ENCODE data around the gene FRMD3.

The FRMD3 gene

DNA sequence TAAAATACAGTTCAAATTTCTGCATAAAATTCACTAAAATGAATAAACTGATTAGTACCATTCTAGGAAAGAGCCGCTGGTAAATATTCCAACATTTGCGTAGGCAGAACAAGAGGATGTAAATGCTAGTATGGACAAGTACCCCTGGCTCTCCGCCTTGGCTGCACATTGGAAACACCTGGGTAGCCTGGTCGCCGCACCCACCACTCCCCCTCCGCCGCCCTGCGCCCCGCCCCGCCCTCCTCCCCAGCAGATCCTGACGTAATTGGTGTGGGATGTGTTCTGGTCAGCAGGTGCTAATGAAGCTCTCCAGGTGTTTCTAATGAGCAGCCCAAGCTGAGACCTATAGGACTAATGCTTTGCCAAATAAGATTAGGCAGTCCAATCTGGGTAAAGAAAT lies 225.7 kb downstream of the FRMD3 start:
- H3K9me3 ChIP-seq (ENCODE audit: control insufficient read depth, low read length): no peaks in the 10 kb centered on the region
- H3K4me3 ChIP-seq (ENCODE audit: insufficient read depth, low read depth, low read length, poor library complexity, severe bottlenecking): no peak overlapping the region
- no peaks in the 10 kb centered on the region for H3K4me1 ChIP-seq (ENCODE audit: control insufficient read depth, insufficient read depth, low read length, poor library complexity, severe bottlenecking)
- H3K36me3 ChIP-seq (ENCODE audit: control insufficient read depth, insufficient read depth, low read length): no peaks in the 10 kb centered on the region
- H3K27ac ChIP-seq (ENCODE audit: insufficient read depth, low read length, poor library complexity, severe bottlenecking): no peak overlapping the region
- DNase-seq: no peak
- H3K27me3 ChIP-seq (replicated peaks; ENCODE audit: control insufficient read depth, insufficient read depth, low read length, poor library complexity, severe bottlenecking): no peaks in the 10 kb centered on the region

DNA sequence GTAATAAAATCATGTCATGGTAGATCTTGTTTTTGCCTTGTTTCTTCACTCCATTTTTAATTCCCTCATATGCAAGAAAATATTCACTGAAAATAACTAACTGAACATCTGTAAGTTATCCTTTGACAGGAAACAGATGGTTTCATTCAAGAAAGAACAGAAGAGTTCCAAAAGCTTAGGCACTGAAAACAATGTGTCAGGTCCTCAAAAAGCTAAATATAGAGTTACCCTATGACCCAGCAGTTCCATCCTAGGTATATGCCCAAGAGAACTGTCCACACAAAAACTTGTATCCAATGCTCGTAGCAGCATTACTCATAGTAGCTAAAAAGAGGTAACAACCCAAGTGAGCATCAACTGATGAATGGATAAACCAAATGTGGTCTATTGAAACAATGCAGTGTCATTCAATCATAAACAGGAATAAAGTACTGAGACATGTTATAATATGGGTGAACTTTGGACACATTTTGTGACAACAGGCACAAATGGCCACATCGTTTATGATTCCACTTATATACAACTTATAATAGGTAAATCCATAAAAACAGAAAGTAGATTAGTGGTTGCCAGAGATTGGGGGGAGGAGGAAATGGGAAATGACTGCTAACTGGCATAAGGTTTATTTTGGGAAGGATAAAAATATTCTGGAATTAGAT lies 231.0 kb downstream of the FRMD3 start:
- DNase-seq: no peak
- Histone ChIP-seq H3K4me3 (ENCODE audit: insufficient read depth, low read depth, low read length, poor library complexity, severe bottlenecking) (no peak overlapping the region), H3K4me1 (ENCODE audit: control insufficient read depth, insufficient read depth, low read length, poor library complexity, severe bottlenecking) (no peaks in the 10 kb centered on the region), H3K36me3 (ENCODE audit: control insufficient read depth, insufficient read depth, low read length) (no peaks in the 10 kb centered on the region), H3K9me3 (ENCODE audit: control insufficient read depth, low read length) (no peaks in the 10 kb centered on the region), H3K27ac (ENCODE audit: insufficient read depth, low read length, poor library complexity, severe bottlenecking) (no peak overlapping the region), H3K27me3 (replicated peaks; ENCODE audit: control insufficient read depth, insufficient read depth, low read length, poor library complexity, severe bottlenecking) (no peaks in the 10 kb centered on the region)

DNA sequence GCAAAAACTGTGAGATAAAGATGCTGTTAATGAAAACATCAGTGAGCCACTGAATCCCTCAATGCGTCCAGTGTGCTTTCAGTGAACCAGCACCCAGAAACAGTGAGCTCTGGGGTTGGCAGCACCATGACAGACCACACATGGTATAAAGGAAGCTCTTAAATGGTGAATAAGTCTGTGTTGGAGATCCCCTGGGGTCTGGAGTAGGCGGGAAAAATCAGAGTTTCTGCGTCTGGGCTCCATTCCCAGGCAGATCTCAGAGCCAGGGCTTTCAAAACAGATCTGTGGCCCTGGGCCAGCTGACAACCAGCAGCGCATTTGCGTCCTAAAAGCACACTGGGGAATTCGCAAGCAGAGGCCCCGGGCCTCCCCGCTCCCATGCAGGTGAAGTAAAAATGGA lies 233.5 kb downstream of the FRMD3 start:
- no peak overlapping the region for H3K27ac ChIP-seq (ENCODE audit: insufficient read depth, low read length, poor library complexity, severe bottlenecking)
- H3K27me3 ChIP-seq (replicated peaks; ENCODE audit: control insufficient read depth, insufficient read depth, low read length, poor library complexity, severe bottlenecking): no peaks in the 10 kb centered on the region
- H3K36me3 ChIP-seq (ENCODE audit: control insufficient read depth, insufficient read depth, low read length): no peaks in the 10 kb centered on the region
- no peaks in the 10 kb centered on the region for H3K4me1 ChIP-seq (ENCODE audit: control insufficient read depth, insufficient read depth, low read length, poor library complexity, severe bottlenecking)
- no peak for DNase-seq
- no peaks in the 10 kb centered on the region for H3K9me3 ChIP-seq (ENCODE audit: control insufficient read depth, low read length)
- no peak overlapping the region for H3K4me3 ChIP-seq (ENCODE audit: insufficient read depth, low read depth, low read length, poor library complexity, severe bottlenecking)

DNA sequence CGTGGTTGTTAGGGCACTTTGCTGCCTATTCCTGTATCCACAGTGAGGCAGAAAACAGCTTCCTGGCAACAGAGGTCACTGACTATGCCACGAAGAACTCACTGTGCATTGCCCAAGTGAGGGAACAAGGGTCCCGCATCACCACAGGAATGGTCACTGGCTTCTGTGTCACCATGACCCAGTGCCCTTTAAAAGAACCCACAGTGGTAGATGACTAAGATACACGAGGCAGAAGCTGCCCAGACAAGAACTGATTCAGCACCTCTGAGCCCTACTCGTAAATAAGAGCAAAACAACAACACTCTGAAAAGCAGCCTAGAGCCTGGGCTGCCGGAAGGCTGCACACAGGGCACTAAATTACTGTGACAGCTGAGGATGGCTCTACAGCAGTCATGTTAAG lies 238.6 kb downstream of the FRMD3 start:
- Histone ChIP-seq H3K27me3 (replicated peaks; ENCODE audit: control insufficient read depth, insufficient read depth, low read length, poor library complexity, severe bottlenecking) (no peaks in the 10 kb centered on the region), H3K27ac (ENCODE audit: insufficient read depth, low read length, poor library complexity, severe bottlenecking) (no peak overlapping the region), H3K4me3 (ENCODE audit: insufficient read depth, low read depth, low read length, poor library complexity, severe bottlenecking) (no peak overlapping the region), H3K4me1 (ENCODE audit: control insufficient read depth, insufficient read depth, low read length, poor library complexity, severe bottlenecking) (no peaks in the 10 kb centered on the region), H3K9me3 (ENCODE audit: control insufficient read depth, low read length) (no peaks in the 10 kb centered on the region), H3K36me3 (ENCODE audit: control insufficient read depth, insufficient read depth, low read length) (no peaks in the 10 kb centered on the region)
- DNase-seq: no peak

DNA sequence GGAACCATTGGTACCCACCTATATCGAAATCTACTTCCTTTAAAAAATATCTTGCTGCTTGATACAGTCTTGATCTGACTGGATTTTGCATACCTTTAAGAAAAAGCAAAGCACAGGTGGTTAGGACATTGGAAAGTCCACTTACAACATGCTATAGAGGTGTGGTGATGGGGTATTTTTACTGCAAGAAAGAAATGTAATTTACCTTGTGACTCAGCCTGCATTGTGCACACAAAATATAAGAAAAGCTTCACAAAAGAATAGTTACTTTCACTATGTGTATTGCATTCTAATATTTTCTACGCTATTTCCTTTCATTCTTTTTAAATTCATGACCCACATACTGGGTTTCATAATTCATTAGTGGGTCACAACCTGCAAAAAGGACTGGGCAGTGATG lies 239.1 kb downstream of the FRMD3 start:
- DNase-seq: no peak
- Histone ChIP-seq H3K36me3 (ENCODE audit: control insufficient read depth, insufficient read depth, low read length) (no peaks in the 10 kb centered on the region), H3K27me3 (replicated peaks; ENCODE audit: control insufficient read depth, insufficient read depth, low read length, poor library complexity, severe bottlenecking) (no peaks in the 10 kb centered on the region), H3K27ac (ENCODE audit: insufficient read depth, low read length, poor library complexity, severe bottlenecking) (no peak overlapping the region), H3K4me3 (ENCODE audit: insufficient read depth, low read depth, low read length, poor library complexity, severe bottlenecking) (no peak overlapping the region), H3K4me1 (ENCODE audit: control insufficient read depth, insufficient read depth, low read length, poor library complexity, severe bottlenecking) (no peaks in the 10 kb centered on the region), H3K9me3 (ENCODE audit: control insufficient read depth, low read length) (no peaks in the 10 kb centered on the region)

DNA sequence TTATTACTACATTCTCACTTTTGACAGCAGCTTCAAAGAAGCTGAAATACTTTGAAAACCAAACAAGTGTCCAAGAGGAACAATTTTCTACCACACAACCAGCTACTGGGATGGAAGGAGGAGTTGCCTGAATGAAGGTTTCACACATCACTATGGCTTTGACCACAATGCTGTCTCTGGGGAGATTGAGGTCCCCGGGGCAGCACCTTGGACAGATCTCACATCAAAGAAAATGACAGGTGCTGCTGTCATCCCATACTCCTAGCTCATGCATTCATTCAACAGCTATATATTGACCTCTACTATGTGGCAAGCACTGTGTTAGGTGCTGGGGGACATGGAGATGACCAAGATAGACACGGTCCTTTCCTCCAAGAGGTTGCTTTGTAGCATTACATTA lies 242.1 kb downstream of the FRMD3 start:
- H3K27me3 ChIP-seq (replicated peaks; ENCODE audit: control insufficient read depth, insufficient read depth, low read length, poor library complexity, severe bottlenecking): no peaks in the 10 kb centered on the region
- DNase-seq: no peak
- no peaks in the 10 kb centered on the region for H3K36me3 ChIP-seq (ENCODE audit: control insufficient read depth, insufficient read depth, low read length)
- no peak overlapping the region for H3K27ac ChIP-seq (ENCODE audit: insufficient read depth, low read length, poor library complexity, severe bottlenecking)
- no peaks in the 10 kb centered on the region for H3K4me1 ChIP-seq (ENCODE audit: control insufficient read depth, insufficient read depth, low read length, poor library complexity, severe bottlenecking)
- H3K9me3 ChIP-seq (ENCODE audit: control insufficient read depth, low read length): no peaks in the 10 kb centered on the region
- H3K4me3 ChIP-seq (ENCODE audit: insufficient read depth, low read depth, low read length, poor library complexity, severe bottlenecking): no peak overlapping the region

DNA sequence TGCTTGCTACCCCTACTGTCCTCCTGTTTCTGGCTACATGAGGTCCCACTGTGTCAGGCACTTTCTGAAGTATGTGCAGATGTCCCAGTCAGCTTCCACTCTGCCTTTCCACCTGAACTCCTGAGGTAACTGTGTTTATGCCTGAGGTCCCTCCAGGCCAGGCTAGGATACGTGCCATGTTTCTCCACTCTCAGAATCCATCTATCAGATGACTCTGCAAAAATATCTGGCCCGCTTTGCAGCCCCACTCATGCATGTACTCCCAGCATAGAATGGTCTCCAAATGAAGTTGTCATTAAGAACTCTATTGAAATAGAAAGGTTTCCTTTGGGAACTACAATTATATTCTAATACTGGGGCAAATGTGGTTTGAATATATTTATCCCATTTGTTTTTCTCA lies 243.4 kb downstream of the FRMD3 start:
- Histone ChIP-seq H3K36me3 (ENCODE audit: control insufficient read depth, insufficient read depth, low read length) (no peaks in the 10 kb centered on the region), H3K4me1 (ENCODE audit: control insufficient read depth, insufficient read depth, low read length, poor library complexity, severe bottlenecking) (no peaks in the 10 kb centered on the region), H3K27ac (ENCODE audit: insufficient read depth, low read length, poor library complexity, severe bottlenecking) (no peak overlapping the region), H3K27me3 (replicated peaks; ENCODE audit: control insufficient read depth, insufficient read depth, low read length, poor library complexity, severe bottlenecking) (no peaks in the 10 kb centered on the region), H3K4me3 (ENCODE audit: insufficient read depth, low read depth, low read length, poor library complexity, severe bottlenecking) (no peak overlapping the region), H3K9me3 (ENCODE audit: control insufficient read depth, low read length) (no peaks in the 10 kb centered on the region)
- no peak for DNase-seq

DNA sequence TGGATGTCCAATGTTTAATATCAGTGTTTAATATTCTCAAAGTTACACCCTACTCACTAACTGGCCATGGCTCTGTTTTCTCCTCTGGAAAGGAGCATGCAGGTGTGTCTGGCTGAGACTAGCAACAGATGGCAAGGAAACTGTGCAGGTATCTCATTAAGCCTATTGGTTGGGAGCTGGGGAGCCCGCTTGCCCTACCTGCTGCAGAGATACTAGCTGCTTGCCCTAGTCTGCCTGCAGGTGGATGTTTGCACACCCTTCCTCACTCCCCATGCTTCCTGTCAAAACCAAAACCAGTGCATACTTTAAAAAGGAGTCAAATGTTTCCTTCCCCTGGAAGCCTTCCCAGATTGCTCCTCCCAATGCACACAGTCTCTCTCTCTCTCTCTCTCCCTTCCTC lies 247.0 kb downstream of the FRMD3 start:
- Histone ChIP-seq H3K9me3 (ENCODE audit: control insufficient read depth, low read length) (no peaks in the 10 kb centered on the region), H3K4me3 (ENCODE audit: insufficient read depth, low read depth, low read length, poor library complexity, severe bottlenecking) (no peak overlapping the region), H3K36me3 (ENCODE audit: control insufficient read depth, insufficient read depth, low read length) (no peaks in the 10 kb centered on the region), H3K27me3 (replicated peaks; ENCODE audit: control insufficient read depth, insufficient read depth, low read length, poor library complexity, severe bottlenecking) (no peaks in the 10 kb centered on the region), H3K4me1 (ENCODE audit: control insufficient read depth, insufficient read depth, low read length, poor library complexity, severe bottlenecking) (no peaks in the 10 kb centered on the region), H3K27ac (ENCODE audit: insufficient read depth, low read length, poor library complexity, severe bottlenecking) (no peak overlapping the region)
- DNase-seq: no peak

DNA sequence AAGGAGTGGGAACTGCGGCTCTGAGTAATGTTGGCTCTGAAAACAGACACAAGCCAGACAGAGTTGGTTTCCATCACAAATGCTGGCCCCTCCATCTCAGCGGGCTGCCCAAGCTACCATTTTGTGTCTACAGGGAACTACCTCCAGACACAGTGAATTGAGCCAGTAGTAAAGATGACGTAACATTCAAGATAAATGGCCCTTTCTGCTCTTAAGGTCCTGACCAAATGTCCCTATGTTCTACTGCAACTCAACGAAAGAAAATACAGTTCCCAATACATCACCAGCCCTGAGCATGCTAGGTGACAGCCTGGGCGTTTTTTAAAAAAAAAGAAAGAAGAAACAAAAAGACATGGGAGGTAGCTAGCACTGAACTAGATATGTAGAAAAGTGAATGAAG lies 247.5 kb downstream of the FRMD3 start:
- H3K27ac ChIP-seq (ENCODE audit: insufficient read depth, low read length, poor library complexity, severe bottlenecking): no peak overlapping the region
- no peaks in the 10 kb centered on the region for H3K9me3 ChIP-seq (ENCODE audit: control insufficient read depth, low read length)
- DNase-seq: no peak
- no peaks in the 10 kb centered on the region for H3K36me3 ChIP-seq (ENCODE audit: control insufficient read depth, insufficient read depth, low read length)
- no peaks in the 10 kb centered on the region for H3K4me1 ChIP-seq (ENCODE audit: control insufficient read depth, insufficient read depth, low read length, poor library complexity, severe bottlenecking)
- H3K27me3 ChIP-seq (replicated peaks; ENCODE audit: control insufficient read depth, insufficient read depth, low read length, poor library complexity, severe bottlenecking): no peaks in the 10 kb centered on the region
- H3K4me3 ChIP-seq (ENCODE audit: insufficient read depth, low read depth, low read length, poor library complexity, severe bottlenecking): no peak overlapping the region

DNA sequence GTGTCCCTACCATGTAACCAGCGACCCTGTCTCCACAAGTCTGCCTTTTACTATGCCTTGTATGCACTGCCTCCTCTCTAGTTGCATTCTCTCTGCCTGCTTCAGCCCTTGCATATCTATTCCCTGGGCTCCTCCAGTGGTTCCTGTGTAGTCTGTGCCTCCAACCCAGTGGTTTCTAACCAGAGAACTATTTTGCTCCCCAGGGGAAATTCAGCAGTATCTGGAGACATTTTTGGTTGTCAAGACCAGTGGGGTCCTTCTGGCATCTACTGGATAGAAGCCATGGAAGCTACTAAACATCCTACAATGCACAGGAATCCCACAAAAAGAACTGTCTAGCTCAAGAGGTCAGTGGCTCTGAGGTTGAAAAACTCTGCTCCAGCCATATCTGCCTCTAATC lies 251.2 kb downstream of the FRMD3 start:
- no peaks in the 10 kb centered on the region for H3K9me3 ChIP-seq (ENCODE audit: control insufficient read depth, low read length)
- H3K4me3 ChIP-seq (ENCODE audit: insufficient read depth, low read depth, low read length, poor library complexity, severe bottlenecking): no peak overlapping the region
- H3K27me3 ChIP-seq (replicated peaks; ENCODE audit: control insufficient read depth, insufficient read depth, low read length, poor library complexity, severe bottlenecking): no peaks in the 10 kb centered on the region
- DNase-seq: no peak
- no peak overlapping the region for H3K27ac ChIP-seq (ENCODE audit: insufficient read depth, low read length, poor library complexity, severe bottlenecking)
- no peaks in the 10 kb centered on the region for H3K36me3 ChIP-seq (ENCODE audit: control insufficient read depth, insufficient read depth, low read length)
- no peaks in the 10 kb centered on the region for H3K4me1 ChIP-seq (ENCODE audit: control insufficient read depth, insufficient read depth, low read length, poor library complexity, severe bottlenecking)
